ENCODE measurements around the gene TOGARAM1.

GRCh38 chr14:45039390-45039789, 77.4 kb downstream of the TOGARAM1 start:
- TF ChIP-seq CTCF (conservative IDR thresholded peaks at IDR 0.05 in 1 of 2, IDR thresholded peaks at IDR 0.05 in 1 of 2; ENCODE audit: extremely low read depth in 1 of 2, insufficient read depth in 1 of 2, low read depth in 1 of 2, low read length in 2 of 2) = no peak
- no peak for TF ChIP-seq EZH2 (IDR thresholded peaks at IDR 0.05; ENCODE audit: borderline replicate concordance, low read length)
